ENCODE results near the gene PLCL2.

- TF ChIP-seq CTCF (IDR thresholded peaks at IDR 0.05) (no peak), POLR2A (IDR thresholded peaks at IDR 0.05) (no peak), POLR2AphosphoS5 (IDR thresholded peaks at IDR 0.05; ENCODE audit: insufficient read depth in 1 of 2, low read depth in 1 of 2) (peak in 1 of 2 donors; percentile 27)
These were observed 42.2 kb upstream of the PLCL2 start for GRCh38 chr3:16842272-16843270.

Measured in vagina (tissue), 2 donors.